Measurements from ENCODE around the gene USP54. TPM values are rescaled to one million over a fixed set of nuclear protein-coding genes. Genes with fewer than 3 reads are reported as not detected.

The USP54 gene
- total and polyA plus RNA-seq, 2 donors (not counting 3 experiments of a cell fraction or from before 2014, with no cell fraction given), result 9.3 to 14.2 TPM

GRCh38 chr10:73577788-73578187, 13.4 kb downstream of the USP54 start:
- peaks cover 3 to 5% of the 10 kb centered on the region in 2 experiments for H3K27me3 ChIP-seq (ENCODE audit: control insufficient read depth in 2 of 2, insufficient read depth in 2 of 2, low read length in 2 of 2)
- no peak overlapping the region for H3K9ac ChIP-seq (replicated peaks; ENCODE audit: extremely low read depth, insufficient read depth, low read length)
- TF ChIP-seq MAX (IDR thresholded peaks at IDR 0.05; ENCODE audit: insufficient read depth, insufficient read length), result no peak
- no peak for TF ChIP-seq POLR2A (IDR thresholded peaks at IDR 0.05; ENCODE audit: low read depth, low read length)
- TF ChIP-seq CTCF (IDR thresholded peaks at IDR 0.05; ENCODE audit: extremely low read depth in 1 of 2, insufficient read depth in 1 of 2, low read depth in 1 of 2, low read length in 2 of 2), result no peak
- no peak for TF ChIP-seq JUN (IDR thresholded peaks at IDR 0.05; ENCODE audit: borderline replicate concordance, insufficient read depth, insufficient read length, low read depth)
- no peak for TF ChIP-seq POLR2AphosphoS5 (IDR thresholded peaks at IDR 0.05; ENCODE audit: insufficient read depth, low read depth, low read length)
- no peak for TF ChIP-seq FOS (IDR thresholded peaks at IDR 0.05; ENCODE audit: borderline replicate concordance, insufficient read depth, low read length)
- TF ChIP-seq GATA2 (IDR thresholded peaks at IDR 0.05; ENCODE audit: insufficient read depth, insufficient read length, low read depth, low read length), result no peak
- no peak for TF ChIP-seq MYC (IDR thresholded peaks at IDR 0.05; ENCODE audit: low read depth, low read length)
- no peak for TF ChIP-seq EZH2 (IDR thresholded peaks at IDR 0.05; ENCODE audit: borderline replicate concordance, low read depth, low read length, severe bottlenecking)
- no peaks in the 10 kb centered on the region for H4K20me1 ChIP-seq (replicated peaks; ENCODE audit: control insufficient read depth, extremely low read depth, insufficient read depth, low read length)
- BruUV-seq (replicated peaks), result no TSS peak
- no peak overlapping the region for H3K4me2 ChIP-seq (ENCODE audit: insufficient read depth, low read length)
- H3K9me3 ChIP-seq (replicated peaks; ENCODE audit: control insufficient read depth, insufficient read depth, low read length), result no peaks in the 10 kb centered on the region
- no peak overlapping the region for H2AFZ ChIP-seq (ENCODE audit: low read depth, low read length)
- no peaks in the 10 kb centered on the region for H3K36me3 ChIP-seq (ENCODE audit: control insufficient read depth in 2 of 2, extremely low read depth in 1 of 2, insufficient read depth in 2 of 2, low read length in 2 of 2)
- ChIA-PET CTCF (interaction anchor here (0.5 to 1.4 kb wide), 3 partner anchors 13 to 1702 kb away, joined by 3 to 4 read pairs (median 3); partner anchors contain the start of gene USP54), POLR2A (no interaction called here)
- no peak for DNase-seq (ENCODE audit: low read depth, low spot score)
- no peaks in the 10 kb centered on the region for H3K4me1 ChIP-seq (ENCODE audit: control insufficient read depth, extremely low read depth, insufficient read depth, low read length)
- intact Hi-C loops (cut with micrococcal nuclease), result no loop called here
- dilution Hi-C loops (cut with MboI; ENCODE audit: extremely low pct_ligation_motif_present, low sequenced_read_pairs), result no loop called here
- no peak for FAIRE-seq
- no peak overlapping the region for H3K27ac ChIP-seq (ENCODE audit: insufficient read depth, low read depth, low read length)
- no peaks in the 10 kb centered on the region for H3K9me1 ChIP-seq (replicated peaks; ENCODE audit: control insufficient read depth, extremely low read depth, insufficient read depth, low read length)
- no peak overlapping the region for H3K4me3 ChIP-seq (replicated peaks in 1 of 3; ENCODE audit: insufficient read depth in 1 of 3, low read depth in 1 of 3, low read length in 3 of 3)
- H3K79me2 ChIP-seq (ENCODE audit: control insufficient read depth, insufficient read depth, low read length), result no peaks in the 10 kb centered on the region

Data from endothelial cell of umbilical vein (primary cell).